ENCODE results near the gene PPARA.

PPARA gene

DNA sequence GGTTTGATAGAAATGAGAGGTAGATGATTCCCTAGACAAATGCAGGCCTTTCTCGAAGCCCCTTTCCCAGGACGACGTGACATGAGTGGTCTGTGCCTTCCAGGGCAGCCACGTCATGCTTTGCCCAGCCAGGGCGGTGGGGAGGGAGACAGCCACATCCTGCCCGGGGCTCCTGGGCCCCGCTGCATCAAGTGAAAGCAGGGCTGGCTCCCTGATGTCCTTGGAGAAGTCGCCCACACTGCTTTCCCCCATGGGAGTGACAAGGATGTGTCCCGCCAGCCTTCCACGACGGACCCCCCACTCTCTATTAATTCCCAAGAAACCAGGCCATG is 13.2 kb downstream of the PPARA start:
- TF ChIP-seq, protein P1, sequence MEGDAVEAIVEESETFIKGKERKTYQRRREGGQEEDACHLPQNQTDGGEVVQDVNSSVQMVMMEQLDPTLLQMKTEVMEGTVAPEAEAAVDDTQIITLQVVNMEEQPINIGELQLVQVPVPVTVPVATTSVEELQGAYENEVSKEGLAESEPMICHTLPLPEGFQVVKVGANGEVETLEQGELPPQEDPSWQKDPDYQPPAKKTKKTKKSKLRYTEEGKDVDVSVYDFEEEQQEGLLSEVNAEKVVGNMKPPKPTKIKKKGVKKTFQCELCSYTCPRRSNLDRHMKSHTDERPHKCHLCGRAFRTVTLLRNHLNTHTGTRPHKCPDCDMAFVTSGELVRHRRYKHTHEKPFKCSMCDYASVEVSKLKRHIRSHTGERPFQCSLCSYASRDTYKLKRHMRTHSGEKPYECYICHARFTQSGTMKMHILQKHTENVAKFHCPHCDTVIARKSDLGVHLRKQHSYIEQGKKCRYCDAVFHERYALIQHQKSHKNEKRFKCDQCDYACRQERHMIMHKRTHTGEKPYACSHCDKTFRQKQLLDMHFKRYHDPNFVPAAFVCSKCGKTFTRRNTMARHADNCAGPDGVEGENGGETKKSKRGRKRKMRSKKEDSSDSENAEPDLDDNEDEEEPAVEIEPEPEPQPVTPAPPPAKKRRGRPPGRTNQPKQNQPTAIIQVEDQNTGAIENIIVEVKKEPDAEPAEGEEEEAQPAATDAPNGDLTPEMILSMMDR (IDR thresholded peaks at IDR 0.05; ENCODE audit: borderline replicate concordance, insufficient read depth, low read depth, low read length): no peak
- H3K4me3 ChIP-seq (ENCODE audit: low read depth, low read length): no peak overlapping the region

DNA sequence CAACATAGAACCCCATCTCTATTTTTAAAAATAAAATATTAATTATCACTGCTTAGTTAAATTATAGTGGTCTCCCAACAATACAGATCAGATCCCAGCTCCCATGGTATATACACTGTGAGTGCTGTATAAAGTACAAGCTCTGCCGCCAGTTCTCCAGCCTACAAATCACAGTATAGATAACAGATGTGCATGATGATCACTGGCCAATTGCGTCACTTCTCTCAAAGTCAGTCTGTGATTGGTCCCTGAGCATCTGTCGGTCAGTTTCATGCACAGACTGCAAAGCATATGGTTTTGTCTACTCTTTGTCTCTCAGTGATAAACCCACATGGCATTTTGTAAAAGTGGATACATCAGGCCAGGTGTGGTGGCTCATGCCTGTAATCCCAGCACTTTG is 15.7 kb downstream of the PPARA start:
- TF ChIP-seq, protein P1 (IDR thresholded peaks at IDR 0.05; ENCODE audit: borderline replicate concordance, insufficient read depth, low read depth, low read length): no peak

DNA sequence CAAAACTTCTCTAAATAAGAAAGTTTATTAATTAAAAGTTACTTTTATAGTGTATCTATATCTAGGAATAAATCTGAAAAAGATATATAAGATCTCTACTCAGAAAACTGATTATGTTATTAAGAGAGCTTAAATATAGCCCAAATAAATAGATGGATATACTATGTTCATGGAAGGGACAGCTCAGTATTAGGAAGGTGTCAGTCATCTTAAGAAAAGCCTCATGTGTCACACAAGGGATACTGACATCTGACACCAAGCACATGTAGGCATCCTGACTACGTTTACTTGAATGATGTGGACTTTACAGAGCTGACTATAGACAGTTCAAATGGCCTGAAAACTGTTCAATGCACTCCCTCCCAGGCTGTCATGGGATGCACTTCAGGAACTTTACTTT is 19.3 kb downstream of the PPARA start:
- TF ChIP-seq, protein P1 (IDR thresholded peaks at IDR 0.05; ENCODE audit: borderline replicate concordance, insufficient read depth, low read depth, low read length): no peak
- H3K4me3 ChIP-seq (ENCODE audit: low read depth, low read length): no peak overlapping the region

More for the DNA sequence above, 15.7 kb downstream of the PPARA start:
- H3K4me3 ChIP-seq (ENCODE audit: low read depth, low read length): no peak overlapping the region

DNA sequence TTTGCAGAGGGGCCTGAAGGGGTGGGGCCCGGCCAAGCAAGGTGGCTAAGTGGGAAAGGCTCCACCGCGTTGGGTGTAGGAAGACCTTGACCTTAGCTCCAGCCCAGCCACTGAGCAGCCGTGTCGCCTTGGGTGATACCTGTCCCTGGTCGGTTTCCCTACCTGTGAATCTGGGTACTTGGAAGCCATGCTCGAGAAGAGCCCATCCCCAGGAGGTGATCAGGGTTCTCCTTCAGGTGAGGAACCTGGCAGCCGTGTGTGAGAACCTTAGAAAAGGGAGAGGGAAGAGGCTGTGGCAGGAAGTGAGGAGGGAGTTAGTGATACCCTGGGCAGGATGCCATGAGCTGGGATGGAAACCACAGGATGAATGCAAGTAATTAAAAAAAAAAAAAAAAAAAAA is 21.6 kb downstream of the PPARA start:
- H3K4me3 ChIP-seq (ENCODE audit: low read depth, low read length): no peak overlapping the region
- TF ChIP-seq, protein P1 (IDR thresholded peaks at IDR 0.05; ENCODE audit: borderline replicate concordance, insufficient read depth, low read depth, low read length): no peak

DNA sequence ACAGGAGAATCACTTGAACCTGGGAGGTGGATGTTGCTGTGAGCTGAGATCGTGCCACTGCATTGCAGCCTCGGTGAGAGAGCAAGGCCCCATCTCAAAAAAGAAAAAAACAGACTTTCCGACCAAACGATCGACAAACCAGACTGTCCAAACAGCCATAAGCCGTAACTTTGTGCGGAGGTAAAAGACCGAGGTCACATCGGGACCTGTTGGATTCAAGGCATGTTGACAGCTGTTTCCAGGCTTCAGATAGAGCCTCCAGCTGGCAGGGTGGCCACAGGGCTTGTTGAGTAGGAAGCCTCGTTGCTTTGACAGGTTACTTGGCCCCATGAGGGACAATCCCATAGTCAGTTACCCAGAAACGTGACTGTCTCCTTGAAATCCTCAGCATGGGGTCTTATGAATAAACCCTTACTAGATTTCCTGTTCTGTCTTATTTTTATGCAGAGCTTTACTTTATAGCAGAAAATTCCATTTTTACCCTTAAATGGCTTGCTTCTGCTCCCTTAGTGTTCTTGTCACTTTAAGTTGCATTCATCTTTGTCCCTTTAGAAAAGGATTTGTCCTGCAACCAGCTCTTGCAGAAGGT is 22.3 kb downstream of the PPARA start:
- TF ChIP-seq, protein P1 (IDR thresholded peaks at IDR 0.05; ENCODE audit: borderline replicate concordance, insufficient read depth, low read depth, low read length): no peak
- H3K4me3 ChIP-seq (ENCODE audit: low read depth, low read length): no peak overlapping the region

DNA sequence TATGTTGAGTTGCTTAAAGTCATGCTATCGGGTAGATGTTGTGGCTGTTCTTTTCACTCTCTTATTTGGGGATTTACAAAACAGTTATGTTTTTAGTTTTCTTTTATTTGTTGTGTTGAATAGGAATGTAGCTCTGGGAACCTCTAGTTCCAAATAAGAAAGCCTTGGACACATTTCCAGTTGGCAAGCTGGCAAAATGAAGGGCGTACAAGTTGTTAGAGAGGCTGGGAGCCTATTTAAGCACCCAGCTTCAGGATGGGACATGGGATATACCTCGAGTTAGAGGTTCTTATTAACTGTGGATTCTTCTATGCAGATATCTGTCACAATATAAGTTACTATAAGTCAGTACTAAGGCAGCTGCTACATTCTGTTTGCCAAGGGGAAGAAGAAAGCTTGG is 22.8 kb downstream of the PPARA start:
- H3K4me3 ChIP-seq (ENCODE audit: low read depth, low read length): no peak overlapping the region
- TF ChIP-seq, protein P1 (IDR thresholded peaks at IDR 0.05; ENCODE audit: borderline replicate concordance, insufficient read depth, low read depth, low read length): no peak

DNA sequence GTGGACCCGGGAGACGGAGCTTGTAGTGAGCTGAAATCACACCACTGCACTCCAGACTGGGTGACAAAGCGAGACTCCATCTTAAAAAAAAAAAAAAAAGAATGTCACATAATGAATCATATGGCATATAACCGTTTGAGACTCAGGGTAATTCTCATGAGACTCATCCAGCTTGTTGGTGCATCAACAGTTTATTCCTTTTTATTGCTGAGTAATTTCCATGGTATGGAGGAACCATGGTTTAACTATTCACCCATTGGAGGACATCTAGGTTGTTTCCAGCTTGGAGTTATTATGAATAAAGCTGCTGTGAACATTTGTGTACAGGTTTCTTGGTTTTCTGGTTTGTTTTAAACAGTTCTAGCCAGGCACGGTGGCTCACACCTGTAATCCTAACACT is 25.3 kb downstream of the PPARA start:
- TF ChIP-seq, protein P1 (IDR thresholded peaks at IDR 0.05; ENCODE audit: borderline replicate concordance, insufficient read depth, low read depth, low read length): no peak
- no peak overlapping the region for H3K4me3 ChIP-seq (ENCODE audit: low read depth, low read length)
